Muscle layer of duodenum (tissue), 2 donors: ENCODE measurements around the gene KIR2DL4.
"Not testable (repeated sequence)": the region's sequence is repeated elsewhere in the genome, so short reads cannot be mapped to it uniquely, and the experiment has no call there.

Experiments used
- H3K27ac ChIP-seq: one replicate; pipeline ENCODE4 v1.7.0; 2013; ENCODE audit warnings: mild to moderate bottlenecking, low read length
- H3K27me3 ChIP-seq: one replicate; pipeline ENCODE4 v1.7.0; 2013; ENCODE audit warnings: low read depth, mild to moderate bottlenecking, control low read depth, low read length
- H3K36me3 ChIP-seq, 2 donors: one replicate each; pipeline ENCODE4 v1.7.0; 2013; ENCODE audit warnings: low read length in 2 of 2, control low read depth in 1 of 2, mild to moderate bottlenecking in 1 of 2; ENCODE audit not compliant: insufficient read depth in 2 of 2, control insufficient read depth in 1 of 2
- H3K4me1 ChIP-seq, 2 donors: one replicate each; pipeline ENCODE4 v1.7.0; 2013; ENCODE audit warnings: low read length in 2 of 2, mild to moderate bottlenecking in 2 of 2, control low read depth in 1 of 2, moderate library complexity in 1 of 2; ENCODE audit not compliant: insufficient read depth in 2 of 2, control insufficient read depth in 1 of 2
- H3K4me3 ChIP-seq, 2 donors: one replicate each; pipeline ENCODE4 v1.7.0; 2013; ENCODE audit warnings: low read length in 2 of 2, low read depth in 1 of 2, mild to moderate bottlenecking in 1 of 2
- H3K9me3 ChIP-seq, 2 donors: one replicate each; pipeline ENCODE4 v1.7.0; 2013; ENCODE audit warnings: low read length in 2 of 2, control low read depth in 1 of 2, mild to moderate bottlenecking in 1 of 2; ENCODE audit not compliant: control insufficient read depth in 1 of 2
- donor health status: healthy.

The KIR2DL4 gene

DNA sequence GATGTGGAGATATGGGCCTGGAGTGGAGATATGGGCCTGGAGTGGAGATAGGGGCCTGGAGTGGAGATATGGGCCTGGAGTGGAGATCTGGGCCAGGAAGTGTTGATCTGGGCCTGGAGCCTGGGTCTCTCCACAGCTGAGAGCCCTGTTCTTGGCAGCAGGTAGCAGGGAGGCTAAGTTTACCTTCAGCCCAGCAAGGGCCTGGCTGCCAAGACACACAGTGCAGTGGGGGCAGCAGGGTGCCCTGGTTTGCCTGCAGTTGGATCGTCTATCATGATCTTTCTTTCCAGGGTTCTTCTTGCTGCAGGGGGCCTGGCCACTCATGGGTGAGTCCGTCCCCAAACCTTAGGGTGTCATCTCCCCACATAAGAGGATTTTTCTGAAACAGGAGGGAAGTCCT lies 47.5 kb downstream of the KIR2DL4 start:
- H3K4me3 ChIP-seq, result no peak overlapping the region

DNA sequence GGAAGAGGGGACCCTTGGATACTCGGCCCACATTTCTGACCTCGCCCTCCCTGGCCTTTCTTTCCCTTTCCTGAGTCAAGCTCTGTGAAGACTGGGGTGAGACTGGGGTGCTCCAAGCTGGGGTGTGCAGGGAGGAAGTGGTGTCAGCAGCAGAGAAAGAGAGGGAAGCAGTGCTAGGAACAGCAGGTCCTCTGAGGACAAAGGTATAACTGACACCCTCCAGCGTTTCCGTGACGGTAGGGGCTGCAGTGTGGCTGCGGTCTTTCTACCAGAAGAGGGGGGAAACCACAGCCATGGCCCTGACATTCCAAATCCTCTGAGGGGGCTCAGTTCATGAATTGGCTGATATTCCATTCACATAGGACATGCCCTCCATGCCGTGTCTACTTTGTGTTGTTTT lies 47.9 kb downstream of the KIR2DL4 start:
- Histone ChIP-seq H3K9me3 (no peaks in the 10 kb centered on the region), H3K36me3 (no peaks in the 10 kb centered on the region), H3K4me3 (no peak overlapping the region), H3K27ac (no peak overlapping the region), H3K4me1 (no peaks in the 10 kb centered on the region), H3K27me3 (no peaks in the 10 kb centered on the region)

More for the DNA sequence above, 47.5 kb downstream of the KIR2DL4 start:
- Histone ChIP-seq H3K4me1 (no peaks in the 10 kb centered on the region), H3K27ac (no peak overlapping the region), H3K9me3 (no peaks in the 10 kb centered on the region), H3K36me3 (no peaks in the 10 kb centered on the region), H3K27me3 (no peaks in the 10 kb centered on the region)

DNA sequence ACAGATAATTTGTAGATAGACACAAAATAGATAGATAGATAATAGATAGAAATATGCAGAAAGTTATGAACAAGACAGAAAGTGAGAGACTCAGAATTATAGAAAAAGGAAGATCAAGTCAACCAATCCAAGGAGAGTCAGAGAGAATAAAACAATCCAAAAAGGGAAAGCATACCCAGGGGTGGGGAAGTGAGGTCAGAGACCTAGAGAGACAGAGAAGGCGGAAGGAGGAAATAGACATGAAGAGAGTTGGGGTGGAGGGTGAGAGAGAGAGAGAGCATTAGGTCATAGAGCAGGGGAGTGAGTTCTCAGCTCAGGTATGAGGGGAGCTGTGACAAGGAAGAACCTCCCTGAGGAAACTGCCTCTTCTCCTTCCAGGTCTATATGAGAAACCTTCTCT lies 51.8 kb downstream of the KIR2DL4 start:
- H3K27me3 ChIP-seq, H3K27ac ChIP-seq, H3K9me3 ChIP-seq, H3K4me1 ChIP-seq, H3K4me3 ChIP-seq, H3K36me3 ChIP-seq: not testable (repeated sequence)

DNA sequence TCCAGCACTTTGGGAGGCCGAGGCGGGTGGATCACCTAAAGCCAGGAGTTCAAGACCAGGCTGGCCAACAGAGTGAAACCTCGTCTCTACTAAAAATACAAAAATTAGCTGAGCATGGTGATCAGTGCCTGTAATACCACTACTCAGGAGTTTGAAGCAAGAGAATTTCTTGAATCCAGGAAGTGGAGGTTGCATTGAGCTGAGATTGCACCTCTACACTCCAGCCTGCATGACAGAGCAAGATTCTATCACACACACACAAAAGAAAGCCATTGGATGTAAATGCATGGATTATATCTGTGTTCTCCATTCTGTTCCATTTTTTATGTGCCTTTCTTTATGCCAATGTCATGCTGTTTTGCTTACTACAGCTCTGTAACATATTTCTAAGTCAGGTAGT lies 55.1 kb downstream of the KIR2DL4 start:
- H3K36me3 ChIP-seq, H3K4me1 ChIP-seq, H3K9me3 ChIP-seq, H3K4me3 ChIP-seq, H3K27ac ChIP-seq, H3K27me3 ChIP-seq: not testable (repeated sequence)

DNA sequence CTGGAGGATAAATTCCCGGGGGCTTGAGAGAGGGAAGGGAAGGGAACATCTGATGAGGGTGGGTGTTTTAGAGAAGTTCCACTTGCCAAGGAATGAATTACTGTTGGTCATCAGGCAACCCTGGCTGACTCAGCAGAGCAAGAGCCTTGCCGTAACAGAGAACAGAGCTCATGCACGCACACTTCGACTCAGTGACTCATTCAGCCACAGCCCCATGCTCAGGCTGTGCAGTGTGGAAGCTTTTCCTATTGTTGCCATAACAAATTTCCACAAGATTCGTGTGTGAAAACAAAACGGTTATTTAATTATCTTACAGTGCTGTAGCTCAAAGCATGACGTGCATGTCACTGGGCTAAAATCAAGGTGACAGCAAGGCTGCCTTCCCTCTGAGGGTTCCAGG lies 56.0 kb downstream of the KIR2DL4 start:
- not testable (repeated sequence) for H3K27ac ChIP-seq, H3K4me1 ChIP-seq, H3K27me3 ChIP-seq, H3K9me3 ChIP-seq, H3K36me3 ChIP-seq, H3K4me3 ChIP-seq

DNA sequence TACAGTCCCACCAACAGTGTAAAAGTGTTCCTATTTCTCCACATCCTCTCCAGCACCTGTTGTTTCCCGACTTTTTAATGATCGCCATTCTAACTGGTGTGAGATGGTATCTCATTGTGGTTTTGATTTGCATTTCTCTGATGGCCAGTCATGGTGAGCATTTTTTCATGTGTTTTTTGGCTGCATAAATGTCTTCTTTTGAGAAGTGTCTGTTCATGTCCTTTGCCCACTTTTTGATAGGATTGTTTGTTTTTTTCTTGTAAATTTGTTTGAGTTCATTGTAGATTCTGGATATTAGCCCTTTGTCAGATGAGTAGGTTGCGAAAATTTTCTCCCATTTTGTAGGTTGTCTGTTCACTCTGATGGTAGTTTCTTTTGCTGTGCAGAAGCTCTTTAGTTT lies 60.0 kb downstream of the KIR2DL4 start:
- H3K27me3 ChIP-seq, H3K36me3 ChIP-seq, H3K4me3 ChIP-seq, H3K27ac ChIP-seq, H3K9me3 ChIP-seq, H3K4me1 ChIP-seq: not testable (repeated sequence)
